Lung (tissue), 12 donors: ENCODE results near the gene FBRSL1. TPM values are rescaled to one million over a fixed set of nuclear protein-coding genes. Genes with fewer than 3 reads are reported as not detected.

ENCODE experiments used
- ATAC-seq: fragments of 200-7000 bp; cut with Tn5 transposase; one replicate; pipeline ENCODE4 v1.9.1; 2020; ENCODE audit warnings: moderate number of reproducible peaks; ENCODE audit not compliant: insufficient read depth, low FRiP score
- DNase-seq, 3 donors: peaks; one replicate each; pipeline ENCODE4 v3.0.0-alpha.2; 2013 to 2017
- H3K27ac ChIP-seq, 2 donors: one replicate each; pipeline ENCODE4 v1.5.1; 2013; ENCODE audit warnings: mild to moderate bottlenecking in 2 of 2, moderate library complexity in 2 of 2, control low read depth in 1 of 2, inconsistent platforms in 1 of 2, low read depth in 1 of 2, low read length in 1 of 2
- H3K27me3 ChIP-seq, 3 donors: one replicate each; pipeline ENCODE4 v1.5.1; 2013; ENCODE audit warnings: low read length in 2 of 3; ENCODE audit not compliant: control insufficient read depth in 3 of 3, insufficient read depth in 3 of 3
- H3K36me3 ChIP-seq, 4 donors: one replicate each; pipeline ENCODE4 v1.5.1; 2013; ENCODE audit warnings: low read length in 4 of 4, mild to moderate bottlenecking in 1 of 4, moderate library complexity in 1 of 4; ENCODE audit not compliant: control insufficient read depth in 4 of 4, insufficient read depth in 4 of 4
- H3K4me1 ChIP-seq, 5 donors: one replicate each; pipeline ENCODE4 v1.5.1; 2013; ENCODE audit warnings: low read length in 5 of 5, mild to moderate bottlenecking in 2 of 5, moderate library complexity in 1 of 5; ENCODE audit not compliant: control insufficient read depth in 5 of 5, insufficient read depth in 5 of 5
- H3K4me3 ChIP-seq: one replicate; pipeline ENCODE4 v1.5.1; 2013; ENCODE audit warnings: mild to moderate bottlenecking, control low read depth, moderate library complexity
- H3K9ac ChIP-seq, 2 donors: one replicate each; pipeline ENCODE4 v1.5.1; 2013; ENCODE audit warnings: low read length in 2 of 2, control low read depth in 1 of 2; ENCODE audit not compliant: insufficient read depth in 1 of 2
- H3K9me3 ChIP-seq, 4 donors: one replicate each; pipeline ENCODE4 v1.5.1; 2013; ENCODE audit warnings: low read length in 3 of 4, mild to moderate bottlenecking in 1 of 4, moderate library complexity in 1 of 4; ENCODE audit not compliant: control insufficient read depth in 4 of 4, insufficient read depth in 3 of 4
- CTCF ChIP-seq: IDR thresholded peaks from 2 replicates; pipeline ENCODE4 v1.5.1; 2012; ENCODE audit warnings: mild to moderate bottlenecking; ENCODE audit errors: control extremely low read depth, extremely low read depth
- WGBS, 2 donors: extraction: QIAGEN DNeasy Blood & Tissue Kit; methylation state at CpG; one replicate each; pipeline ENCODE4 v1.1.7; 2013; 5-methylcytosine and 5-hydroxymethylcytosine counted together
- polyA plus RNA-seq, 2 donors: library from polyadenylated mRNA; stranded (reverse); fragments of 200-250 nt; gene quantifications; one replicate each; pipeline ENCODE4 v1.2.1, GENCODE V29; 2013
- total RNA-seq, 2 donors: library from RNA; depleted of rRNA in 1 of 2; stranded (reverse); fragments of >200 nt in 1 of 2; gene quantifications; one replicate each; pipeline ENCODE4 v1.2.1, GENCODE V29; 2014 to 2021
- donor health status: control.
- donor health status: control.
- donor health status: Bipolar disorder and iron deficiency.
- donor health status: healthy.
- donor health status: DM: yes; HTN: yes; CAD: no.

The FBRSL1 gene
- total and polyA plus RNA-seq, 4 donors, result 10.6 to 56.9 (median 22.3) TPM

- Histone ChIP-seq H3K27ac (no peak overlapping the region), H3K36me3 (peaks cover 0 to 6% (median 0%) of the 10 kb centered on the region in 4 donors), H3K4me1 (peaks cover 0 to 9% (median 6%) of the 10 kb centered on the region in 5 donors), H3K9me3 (no peaks in the 10 kb centered on the region), H3K9ac (no peak overlapping the region), H3K4me3 (no peak overlapping the region), H3K27me3 (no peaks in the 10 kb centered on the region)
- no peak for ATAC-seq
- 25 to 43% methylated on average over 45 of the region's 45 CpGs for WGBS, 2 donors
- TF ChIP-seq CTCF, result no peak
- DNase-seq, result no peak
These were observed 69.1 kb downstream of the FBRSL1 start for GRCh38 chr12:132558861-132559623.

- DNase-seq, result peak; percentile 67 to 85 (median 75)
These were observed 69.9 kb downstream of the FBRSL1 start for GRCh38 chr12:132559652-132560363.

GRCh38 chr12:132560364-132560613 lies 70.3 kb downstream of the FBRSL1 start:
- ATAC-seq (no peak), DNase-seq (no peak)
- Histone ChIP-seq H3K4me1 (peaks cover 0 to 9% (median 6%) of the 10 kb centered on the region in 5 donors), H3K36me3 (peaks cover 0 to 4% (median under 1%) of the 10 kb centered on the region in 4 donors), H3K9ac (no peak overlapping the region), H3K9me3 (no peaks in the 10 kb centered on the region), H3K4me3 (peak overlapping the region; percentile 63), H3K27me3 (no peaks in the 10 kb centered on the region), H3K27ac (no peak overlapping the region)
- 0 to 1% methylated on average over 20 to 36 of the region's 36 CpGs for WGBS, 2 donors
- TF ChIP-seq CTCF, result no peak

More at GRCh38 chr12:132559652-132560363, 69.9 kb downstream of the FBRSL1 start:
- H3K4me3 ChIP-seq, result peak overlapping the region; percentile 63
- 0 to 1% methylated on average over 69 to 98 of the region's 98 CpGs for WGBS, 2 donors
- H3K27ac ChIP-seq, result no peak overlapping the region
- H3K9me3 ChIP-seq, result no peaks in the 10 kb centered on the region
- peak; percentile 51 for ATAC-seq
- H3K9ac ChIP-seq, result no peak overlapping the region
- peaks cover 0 to 4% (median 0%) of the 10 kb centered on the region in 4 donors for H3K36me3 ChIP-seq
- TF ChIP-seq CTCF, result no peak
- peaks cover 0 to 9% (median 6%) of the 10 kb centered on the region in 5 donors for H3K4me1 ChIP-seq
- no peaks in the 10 kb centered on the region for H3K27me3 ChIP-seq
